ENCODE measurements around the gene TPBGL. TPM values are rescaled to one million over a fixed set of nuclear protein-coding genes. Genes with fewer than 3 reads are reported as not detected.

The TPBGL gene
- total and polyA plus RNA-seq, 9 donors, result 0.13 to 0.47 (median 0.27) TPM; not detected in 2

DNA sequence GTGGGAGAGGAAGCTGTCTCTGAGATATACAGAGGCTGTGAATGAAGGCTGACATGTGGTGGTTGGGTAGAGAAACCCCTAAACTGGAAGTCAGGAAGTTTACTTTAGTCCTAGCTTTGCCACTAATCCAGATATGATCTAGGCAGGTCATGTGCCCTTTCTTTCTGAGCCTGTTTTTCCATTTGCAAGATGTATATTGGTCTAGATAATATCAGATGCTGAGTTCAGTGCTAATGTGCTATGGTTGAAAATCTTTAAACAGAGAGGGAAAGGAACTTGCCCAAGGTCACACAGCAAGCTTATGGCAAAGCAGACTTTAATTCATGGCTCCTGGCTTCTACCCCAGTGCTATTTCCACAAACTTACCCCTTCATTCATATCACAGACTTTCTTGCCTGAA is 25.7 kb upstream of the TPBGL start:
- no peak for DNase-seq
- H3K9me3 ChIP-seq, result no peaks in the 10 kb centered on the region
- H3K27me3 ChIP-seq, result no peaks in the 10 kb centered on the region
- no peak overlapping the region for H3K27ac ChIP-seq
- no peaks in the 10 kb centered on the region for H3K4me1 ChIP-seq (ENCODE audit: insufficient read depth)
- TF ChIP-seq, protein P1, sequence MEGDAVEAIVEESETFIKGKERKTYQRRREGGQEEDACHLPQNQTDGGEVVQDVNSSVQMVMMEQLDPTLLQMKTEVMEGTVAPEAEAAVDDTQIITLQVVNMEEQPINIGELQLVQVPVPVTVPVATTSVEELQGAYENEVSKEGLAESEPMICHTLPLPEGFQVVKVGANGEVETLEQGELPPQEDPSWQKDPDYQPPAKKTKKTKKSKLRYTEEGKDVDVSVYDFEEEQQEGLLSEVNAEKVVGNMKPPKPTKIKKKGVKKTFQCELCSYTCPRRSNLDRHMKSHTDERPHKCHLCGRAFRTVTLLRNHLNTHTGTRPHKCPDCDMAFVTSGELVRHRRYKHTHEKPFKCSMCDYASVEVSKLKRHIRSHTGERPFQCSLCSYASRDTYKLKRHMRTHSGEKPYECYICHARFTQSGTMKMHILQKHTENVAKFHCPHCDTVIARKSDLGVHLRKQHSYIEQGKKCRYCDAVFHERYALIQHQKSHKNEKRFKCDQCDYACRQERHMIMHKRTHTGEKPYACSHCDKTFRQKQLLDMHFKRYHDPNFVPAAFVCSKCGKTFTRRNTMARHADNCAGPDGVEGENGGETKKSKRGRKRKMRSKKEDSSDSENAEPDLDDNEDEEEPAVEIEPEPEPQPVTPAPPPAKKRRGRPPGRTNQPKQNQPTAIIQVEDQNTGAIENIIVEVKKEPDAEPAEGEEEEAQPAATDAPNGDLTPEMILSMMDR (IDR thresholded peaks at IDR 0.05), result no peak
- TF ChIP-seq POLR2A (IDR thresholded peaks at IDR 0.05) (no peak), EP300 (IDR thresholded peaks at IDR 0.05) (no peak)
- intact Hi-C loops (cut with DNase I), result no loop called here
- H3K36me3 ChIP-seq, result no peaks in the 10 kb centered on the region
- no peak overlapping the region for H3K4me3 ChIP-seq

DNA sequence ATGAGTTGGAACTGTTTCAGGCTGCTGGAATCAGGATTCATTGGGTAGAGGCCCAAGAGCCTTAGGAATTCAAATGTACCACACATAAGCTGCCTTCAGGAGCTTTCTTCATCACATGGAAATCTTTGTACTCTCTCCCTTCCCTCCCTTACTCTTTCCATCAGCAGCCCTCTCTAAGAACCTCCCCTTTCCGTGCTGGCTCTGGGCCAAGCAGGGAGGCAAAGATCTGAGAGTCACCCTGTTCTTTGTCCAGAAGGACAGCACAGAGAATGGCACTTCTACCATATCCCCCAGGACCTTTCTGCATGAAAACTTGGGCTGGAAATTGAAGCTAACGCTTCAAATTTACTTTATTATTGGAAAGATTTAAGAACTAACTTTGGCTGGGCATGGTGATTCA is 20.7 kb upstream of the TPBGL start:
- no peak overlapping the region for H3K27ac ChIP-seq
- intact Hi-C loops (cut with DNase I), result no loop called here
- no peak for DNase-seq
- no peaks in the 10 kb centered on the region for H3K9me3 ChIP-seq
- H3K27me3 ChIP-seq, result no peaks in the 10 kb centered on the region
- no peak for TF ChIP-seq POLR2A (IDR thresholded peaks at IDR 0.05)
- no peak for TF ChIP-seq EP300 (IDR thresholded peaks at IDR 0.05)
- TF ChIP-seq, protein P1 (IDR thresholded peaks at IDR 0.05), result no peak
- no peaks in the 10 kb centered on the region for H3K4me1 ChIP-seq (ENCODE audit: insufficient read depth)
- WGBS, 3 donors, result 45 to 52% (median 49%) methylated on average over 2 of the region's 2 CpGs
- no peak overlapping the region for H3K4me3 ChIP-seq
- H3K36me3 ChIP-seq, result no peaks in the 10 kb centered on the region

DNA sequence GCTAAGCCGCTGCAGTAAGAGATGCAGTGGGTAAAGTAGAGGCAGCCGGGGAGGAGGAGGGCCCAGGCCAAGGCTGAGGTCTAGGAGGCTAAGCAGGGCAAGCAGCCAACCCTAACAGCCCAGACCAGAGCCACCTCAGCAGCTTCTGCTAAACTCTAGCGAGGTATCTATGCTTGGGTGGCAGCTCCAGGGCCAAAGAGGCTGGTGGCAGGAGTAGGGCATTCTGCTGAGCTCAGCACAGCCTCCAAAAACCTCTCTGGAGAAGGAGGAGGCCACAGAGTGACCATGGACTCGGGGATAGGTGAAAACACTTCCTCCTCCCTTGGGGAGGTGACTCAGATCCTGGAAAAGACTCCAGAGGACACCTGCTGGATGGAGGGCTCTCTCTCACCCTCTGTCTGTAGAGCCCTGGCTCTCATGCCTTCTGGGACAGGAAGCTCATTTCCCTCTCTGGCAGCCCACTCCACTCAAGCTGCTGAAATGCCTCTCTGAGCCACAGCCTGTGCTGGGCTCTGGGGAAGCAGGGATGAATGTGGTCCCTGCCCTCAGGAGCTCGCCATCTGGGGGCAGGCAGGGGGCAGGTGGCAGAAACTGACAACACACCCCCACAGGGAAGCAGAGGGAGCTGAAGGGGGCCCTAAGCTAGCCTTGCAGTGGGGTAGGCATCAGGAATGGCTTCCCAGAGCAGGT is 16.5 kb upstream of the TPBGL start:
- intact Hi-C loops (cut with DNase I), result no loop called here
- H3K36me3 ChIP-seq, result no peaks in the 10 kb centered on the region
- no peaks in the 10 kb centered on the region for H3K4me1 ChIP-seq (ENCODE audit: insufficient read depth)
- H3K27me3 ChIP-seq, result no peaks in the 10 kb centered on the region
- no peak for DNase-seq
- 47 to 79% (median 50%) methylated on average over 5 of the region's 5 CpGs for WGBS, 3 donors
- H3K27ac ChIP-seq, result no peak overlapping the region
- TF ChIP-seq EP300 (IDR thresholded peaks at IDR 0.05), result no peak
- TF ChIP-seq, protein P1 (IDR thresholded peaks at IDR 0.05), result no peak
- TF ChIP-seq POLR2A (IDR thresholded peaks at IDR 0.05), result no peak
- no peaks in the 10 kb centered on the region for H3K9me3 ChIP-seq
- H3K4me3 ChIP-seq, result no peak overlapping the region

DNA sequence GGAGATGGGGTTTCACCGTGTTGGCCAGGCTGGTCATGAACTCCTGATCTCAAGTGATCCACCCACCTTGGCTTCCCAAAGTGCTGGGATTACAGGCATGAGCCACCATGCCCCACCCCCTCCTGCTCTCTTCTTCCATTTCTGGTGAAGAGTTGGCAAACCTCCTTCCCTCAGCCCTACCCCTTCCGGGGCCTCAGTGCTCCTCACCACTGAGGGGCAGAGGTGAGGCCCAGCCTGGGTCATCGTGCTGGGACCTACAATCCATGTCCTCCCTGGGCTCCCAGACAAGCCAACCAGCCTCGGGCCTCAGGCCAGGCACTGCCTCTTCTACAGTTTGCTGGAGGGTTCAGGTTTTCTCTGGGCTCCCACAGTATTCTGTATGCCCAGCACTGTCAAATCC is 14.8 kb upstream of the TPBGL start:
- H3K9me3 ChIP-seq, result no peaks in the 10 kb centered on the region
- H3K4me1 ChIP-seq (ENCODE audit: insufficient read depth), result no peaks in the 10 kb centered on the region
- H3K27ac ChIP-seq, result no peak overlapping the region
- intact Hi-C loops (cut with DNase I), result no loop called here
- no peaks in the 10 kb centered on the region for H3K27me3 ChIP-seq
- DNase-seq, result no peak
- H3K36me3 ChIP-seq, result no peaks in the 10 kb centered on the region
- no peak for TF ChIP-seq POLR2A (IDR thresholded peaks at IDR 0.05)
- TF ChIP-seq, protein P1 (IDR thresholded peaks at IDR 0.05), result no peak
- 65 to 67% (median 66%) methylated on average over 4 of the region's 4 CpGs for WGBS, 3 donors
- H3K4me3 ChIP-seq, result no peak overlapping the region

All from ovary (tissue), 9 donors.